K562 (cell line): ENCODE measurements around the gene DNASE2. TPM values are rescaled to one million over a fixed set of nuclear protein-coding genes. Genes with fewer than 3 reads are reported as not detected.

ENCODE experiments used
- BCL6 ChIP-seq: fragments of 250-450 bp; sonication (Bioruptor Pico); IDR thresholded peaks from 2 replicates; pipeline ENCODE4 v1.4.0; 2020
- BCOR ChIP-seq: fragments of 450-650 bp; IDR thresholded peaks from 2 replicates; pipeline ENCODE4 v1.6.1; 2016
- CBFB ChIP-seq: sonication (generic); formaldehyde crosslinking; IDR thresholded peaks from 2 replicates; pipeline ENCODE4 v1.4.0; 2020; ENCODE audit warnings: mild to moderate bottlenecking, missing genetic modification reagents
- CHD1 ChIP-seq: fragments of 200-600 bp; sonication (generic); IDR thresholded peaks from one replicate; pipeline ENCODE4 v1.6.1; 2012; ENCODE audit warnings: mild to moderate bottlenecking, moderate library complexity, low read length, inconsistent platforms
- CHD7 ChIP-seq: fragments of 200-600 bp; sonication (generic); IDR thresholded peaks from one replicate; pipeline ENCODE4 v1.6.1; 2012; ENCODE audit warnings: mild to moderate bottlenecking, low read depth, low read length, inconsistent platforms
- HIVEP1 ChIP-seq: fragments of 250-450 bp; sonication (Bioruptor Pico); IDR thresholded peaks from 2 replicates; pipeline ENCODE4 v1.4.0; 2020; ENCODE audit warnings: mild to moderate bottlenecking
- MIER1 ChIP-seq: fragments of 450-650 bp; IDR thresholded peaks from 2 replicates; pipeline ENCODE4 v1.6.1; 2016; ENCODE audit warnings: antibody characterized with exemption, mild to moderate bottlenecking, low read depth
- PHB2 ChIP-seq: fragments of 450-650 bp; IDR thresholded peaks from 2 replicates; pipeline ENCODE4 v1.6.1; 2017; ENCODE audit warnings: low read depth
- PHF21A ChIP-seq: fragments of 450-650 bp; IDR thresholded peaks from 2 replicates; pipeline ENCODE4 v1.6.1; 2017; ENCODE audit warnings: low read depth, borderline replicate concordance
- RBBP5 ChIP-seq: fragments of 200-600 bp; sonication (generic); IDR thresholded peaks from 2 replicates; pipeline ENCODE4 v1.6.1; 2012; ENCODE audit warnings: borderline replicate concordance, mild to moderate bottlenecking, low read length, control low read depth, inconsistent platforms; ENCODE audit not compliant: insufficient read depth, poor library complexity, severe bottlenecking
- SMAD2 ChIP-seq: fragments of 150-350 bp; IDR thresholded peaks from 2 replicates; pipeline ENCODE4 v1.6.1; 2014; ENCODE audit warnings: low read depth, mild to moderate bottlenecking, low read length
- SRSF3 ChIP-seq: fragments of 200-400 bp; formaldehyde crosslinking; IDR thresholded peaks from 2 replicates; pipeline ENCODE4 v1.6.1; 2016; ENCODE audit warnings: mild to moderate bottlenecking, low read length, moderate library complexity; ENCODE audit not compliant: insufficient read depth
- STAT5A ChIP-seq: IDR thresholded peaks from 2 replicates; pipeline ENCODE4 v1.6.1; 2012; ENCODE audit warnings: low read length, inconsistent platforms, borderline replicate concordance
- XRCC4 ChIP-seq: IDR thresholded peaks from one replicate; pipeline ENCODE4 v1.6.1; 2011; ENCODE audit not compliant: insufficient read depth, insufficient read length; ENCODE audit errors: extremely low read depth
- ZNF232 ChIP-seq: sonication (generic); formaldehyde crosslinking; IDR thresholded peaks from 2 replicates; pipeline ENCODE4 v1.8.0; 2022; ENCODE audit warnings: mild to moderate bottlenecking, missing genetic modification reagents
- ZNF263 ChIP-seq: sonication (generic); formaldehyde crosslinking; IDR thresholded peaks from 2 replicates; pipeline ENCODE4 v1.8.0; 2022; ENCODE audit warnings: mild to moderate bottlenecking, missing genetic modification reagents, borderline replicate concordance
- polyA plus RNA-seq, 8 experiments: library from polyadenylated mRNA; depleted of rRNA in 4 of 8; stranded (reverse) in 5 of 8; unstranded in 3 of 8; fragments of >200 nt; fragmentation: Nextera tagmentation in 2 of 8; fragmentation: Illumina TruSeq in 1 of 8; extraction: Ambion mirVana in 2 of 8; extraction: Trizol in 1 of 8; gene quantifications; 2 replicates each; pipeline versions ENCODE4 v1.2.1 to v1.2.3, GENCODE V29; 2011 to 2014; ENCODE audit warnings: inconsistent platforms in 1 of 8, missing spikeins in 1 of 8
- total RNA-seq, 7 experiments: library from RNA; depleted of rRNA in 6 of 7; stranded (reverse); fragments of >200 nt in 6 of 7; fragmentation: Illumina TruSeq in 2 of 7; extraction: Trizol in 2 of 7; gene quantifications; 2 replicates each; pipeline versions ENCODE4 v1.2.1 to v1.2.3, GENCODE V29; 2011 to 2021; ENCODE audit warnings: low replicate concordance in 1 of 7
- TF ChIP-seq, protein P1 (sequence below): sonication (generic); formaldehyde crosslinking; IDR thresholded peaks from 2 replicates; pipeline ENCODE4 v1.8.0; 2022; ENCODE audit warnings: mild to moderate bottlenecking, missing genetic modification reagents

The DNASE2 gene
- total and polyA plus RNA-seq, 9 of the 15 experiments (the other 6 are each of a cell fraction or from before 2014, with no cell fraction given) = 4.4 to 27.0 (median 20.2) TPM

- TF ChIP-seq SMAD2 = no peak
- TF ChIP-seq SRSF3 = no peak
- no peak; the same call in 1 of the 2 replicates for TF ChIP-seq CBFB (CRISPR knock-in tag)
- no peak for TF ChIP-seq ZNF263 (CRISPR knock-in tag)
- TF ChIP-seq, protein P1, sequence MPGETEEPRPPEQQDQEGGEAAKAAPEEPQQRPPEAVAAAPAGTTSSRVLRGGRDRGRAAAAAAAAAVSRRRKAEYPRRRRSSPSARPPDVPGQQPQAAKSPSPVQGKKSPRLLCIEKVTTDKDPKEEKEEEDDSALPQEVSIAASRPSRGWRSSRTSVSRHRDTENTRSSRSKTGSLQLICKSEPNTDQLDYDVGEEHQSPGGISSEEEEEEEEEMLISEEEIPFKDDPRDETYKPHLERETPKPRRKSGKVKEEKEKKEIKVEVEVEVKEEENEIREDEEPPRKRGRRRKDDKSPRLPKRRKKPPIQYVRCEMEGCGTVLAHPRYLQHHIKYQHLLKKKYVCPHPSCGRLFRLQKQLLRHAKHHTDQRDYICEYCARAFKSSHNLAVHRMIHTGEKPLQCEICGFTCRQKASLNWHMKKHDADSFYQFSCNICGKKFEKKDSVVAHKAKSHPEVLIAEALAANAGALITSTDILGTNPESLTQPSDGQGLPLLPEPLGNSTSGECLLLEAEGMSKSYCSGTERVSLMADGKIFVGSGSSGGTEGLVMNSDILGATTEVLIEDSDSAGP (CRISPR knock-in tag) = no peak
- TF ChIP-seq STAT5A = no peak
- no peak for TF ChIP-seq MIER1
- TF ChIP-seq PHF21A = no peak
- TF ChIP-seq CHD7 = no peak
- no peak for TF ChIP-seq ZNF232
- no peak for TF ChIP-seq PHB2
- peak; percentile 74 for TF ChIP-seq RBBP5
- no peak for TF ChIP-seq XRCC4
- TF ChIP-seq CHD1 = no peak
- TF ChIP-seq BCL6 = no peak
- TF ChIP-seq BCOR = no peak
- TF ChIP-seq HIVEP1 = no peak
These were observed at the start of gene DNASE2 (continued) for GRCh38 chr19:12881172-12881808.
